CD4-positive, alpha-beta memory T cell (primary cell): ENCODE measurements around the gene TMEM98. TPM values are rescaled to one million over a fixed set of nuclear protein-coding genes. Genes with fewer than 3 reads are reported as not detected.

Source experiments
- CTCF ChIA-PET: fragments of 350-600 bp; sonication (Branson Sonifier 250); formaldehyde crosslinking; loops from one replicate; lab custom pipeline; 2021; ENCODE audit warnings: inconsistent platforms; ENCODE audit not compliant: partially characterized antibody; lab: Charles Lee
- POLR2A ChIA-PET: fragments of 350-600 bp; sonication (Branson Sonifier 250); formaldehyde crosslinking; loops from one replicate; lab custom pipeline; 2021; ENCODE audit not compliant: partially characterized antibody; lab: Charles Lee
- DNase-seq, 5 donors: peaks; one replicate each; pipeline versions ENCODE4 v3.0.0 to v3.0.0-alpha.2; 2020 to 2022; ENCODE audit warnings: mixed read lengths in 1 of 5
- H3K27ac ChIP-seq: one replicate; pipeline ENCODE4 v1.7.0; 2013; ENCODE audit warnings: low read depth, low read length
- H3K27me3 ChIP-seq: 2 replicates; pipeline ENCODE4 v1.7.0; 2013; ENCODE audit warnings: mild to moderate bottlenecking, low read length, moderate library complexity; ENCODE audit not compliant: insufficient read depth
- H3K36me3 ChIP-seq: 2 replicates; pipeline ENCODE4 v1.7.0; 2013; ENCODE audit warnings: mild to moderate bottlenecking, low read length, moderate library complexity; ENCODE audit not compliant: insufficient read depth
- H3K4me1 ChIP-seq: 2 replicates; pipeline ENCODE4 v1.7.0; 2013; ENCODE audit warnings: mild to moderate bottlenecking, low read length, moderate library complexity; ENCODE audit not compliant: insufficient read depth
- H3K4me3 ChIP-seq, 2 donors: one replicate each; pipeline ENCODE4 v1.7.0; 2013; ENCODE audit warnings: low read length in 2 of 2, mild to moderate bottlenecking in 1 of 2
- H3K9me3 ChIP-seq, 2 donors: one replicate each; pipeline ENCODE4 v1.7.0; 2013; ENCODE audit warnings: low read length in 2 of 2, control low read depth in 1 of 2; ENCODE audit not compliant: control insufficient read depth in 1 of 2
- H3K27ac Mint-ChIP-seq, 7 donors: one replicate each; pipeline ENCODE4 v1.8.0; 2020 to 2021; ENCODE audit warnings: mixed read lengths in 7 of 7, mild to moderate bottlenecking in 6 of 7, inconsistent platforms in 3 of 7, moderate library complexity in 3 of 7
- H3K27me3 Mint-ChIP-seq, 2 donors: one replicate each; pipeline ENCODE4 v1.8.0; 2020 to 2021; ENCODE audit warnings: mixed read lengths in 2 of 2
- H3K36me3 Mint-ChIP-seq, 2 donors: one replicate each; pipeline ENCODE4 v1.8.0; 2020 to 2021; ENCODE audit warnings: mixed read lengths in 2 of 2, inconsistent platforms in 1 of 2, mild to moderate bottlenecking in 1 of 2
- H3K4me1 Mint-ChIP-seq, 4 donors: one replicate each; pipeline ENCODE4 v1.8.0; 2020 to 2021; ENCODE audit warnings: mixed read lengths in 4 of 4, mild to moderate bottlenecking in 1 of 4
- H3K4me3 Mint-ChIP-seq, 8 donors: one replicate each; pipeline ENCODE4 v1.8.0; 2020 to 2021; ENCODE audit warnings: mixed read lengths in 8 of 8, mild to moderate bottlenecking in 7 of 8, moderate library complexity in 6 of 8, inconsistent platforms in 3 of 8
- H3K9me3 Mint-ChIP-seq, 8 donors: one replicate each; pipeline ENCODE4 v1.8.0; 2020 to 2021; ENCODE audit warnings: mixed read lengths in 8 of 8, mild to moderate bottlenecking in 5 of 8, inconsistent platforms in 3 of 8, moderate library complexity in 1 of 8
- intact Hi-C: fragments of 100-400 bp; cut with micrococcal nuclease; formaldehyde crosslinking; loops from one replicate; pipeline ENCODE4 v1.15.1; 2023
- polyA plus RNA-seq, 2 donors: library from polyadenylated mRNA; unstranded; fragments of 300-500 nt; fragmentation: Illumina TruSeq; gene quantifications; one replicate each; pipeline ENCODE4 v1.2.3, GENCODE V29; 2021
- total RNA-seq, 2 experiments: library from RNA; stranded (reverse); gene quantifications; one replicate each; pipeline ENCODE4 v1.2.3, GENCODE V29; 2021

The TMEM98 gene
- total and polyA plus RNA-seq, 4 experiments from 2014 or later: not detected

DNA sequence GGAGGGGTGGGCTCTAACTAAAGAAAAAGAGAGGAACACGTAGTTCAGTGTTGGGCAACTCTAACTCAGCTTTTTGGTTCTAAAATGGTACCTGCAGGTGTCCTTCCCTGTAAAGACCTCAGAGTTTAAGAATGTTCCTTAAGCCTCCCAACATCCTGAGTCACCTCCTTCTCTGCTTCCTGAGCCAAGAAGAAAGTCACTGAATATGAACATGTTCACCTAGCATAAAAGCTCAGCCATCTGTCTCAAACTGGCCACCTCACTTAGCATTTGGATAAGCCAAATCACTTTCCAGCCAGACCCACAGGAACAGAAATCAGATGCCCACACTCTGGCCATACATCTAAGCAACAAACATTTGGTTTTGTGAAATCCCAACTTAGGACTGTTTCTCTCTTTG is 3.7 kb downstream of the TMEM98 start:
- H3K4me1 ChIP-seq: no peaks in the 10 kb centered on the region
- Mint-ChIP-seq H3K4me1 (peaks cover 0 to 7% (median under 1%) of the 10 kb centered on the region in 4 donors), H3K4me3 (no peak overlapping the region), H3K36me3 (no peaks in the 10 kb centered on the region), H3K27me3 (peaks cover 33 to 37% of the 10 kb centered on the region in 2 donors), H3K27ac (no peak overlapping the region), H3K9me3 (no peaks in the 10 kb centered on the region)
- H3K4me3 ChIP-seq: no peak overlapping the region
- ChIA-PET CTCF (interaction anchor here (0.7 to 0.9 kb wide), 3 partner anchors 11 to 149 kb away, joined by 3 to 4 read pairs (median 4); no protein-coding TSS in a partner anchor), POLR2A (no interaction called here)
- no peaks in the 10 kb centered on the region for H3K36me3 ChIP-seq
- H3K27me3 ChIP-seq: peaks cover 7% of the 10 kb centered on the region
- intact Hi-C loops: no loop called here
- no peak for DNase-seq
- H3K9me3 ChIP-seq: no peaks in the 10 kb centered on the region
- H3K27ac ChIP-seq: no peak overlapping the region

DNA sequence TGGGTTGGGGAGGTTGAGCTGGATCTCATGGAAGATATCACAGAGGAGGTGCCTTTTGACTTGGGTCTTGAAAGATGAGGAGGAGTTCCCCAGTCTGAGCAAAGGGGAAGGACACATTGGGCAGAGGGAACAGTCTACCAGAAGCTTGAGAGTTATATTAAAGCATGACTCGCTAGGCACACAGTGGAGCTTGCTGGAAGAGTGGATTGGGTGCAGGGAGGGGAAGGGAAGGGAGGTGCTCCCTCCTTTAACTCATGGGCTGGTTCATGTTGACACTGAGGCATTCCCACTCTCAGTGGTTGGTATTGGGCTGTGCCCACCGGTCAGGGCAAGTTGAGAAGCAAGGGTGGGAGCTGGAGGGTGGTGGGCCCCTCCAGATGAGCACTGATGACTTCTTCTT is 5.9 kb downstream of the TMEM98 start:
- Mint-ChIP-seq H3K27ac (no peak overlapping the region), H3K9me3 (no peaks in the 10 kb centered on the region), H3K36me3 (no peaks in the 10 kb centered on the region), H3K27me3 (peaks cover 31 to 44% of the 10 kb centered on the region in 2 donors), H3K4me1 (peaks cover 0 to 8% (median 5%) of the 10 kb centered on the region in 4 donors), H3K4me3 (no peak overlapping the region)
- DNase-seq: no peak
- H3K27ac ChIP-seq: no peak overlapping the region
- H3K36me3 ChIP-seq: no peaks in the 10 kb centered on the region
- CTCF ChIA-PET: interaction anchor here (1.5 kb wide), 1 partner anchor 151 kb away, joined by 4 read pairs; no protein-coding TSS in a partner anchor
- POLR2A ChIA-PET: no interaction called here
- H3K9me3 ChIP-seq: no peaks in the 10 kb centered on the region
- intact Hi-C loops: no loop called here
- no peaks in the 10 kb centered on the region for H3K27me3 ChIP-seq
- no peak overlapping the region for H3K4me3 ChIP-seq
- peaks cover 4% of the 10 kb centered on the region for H3K4me1 ChIP-seq

DNA sequence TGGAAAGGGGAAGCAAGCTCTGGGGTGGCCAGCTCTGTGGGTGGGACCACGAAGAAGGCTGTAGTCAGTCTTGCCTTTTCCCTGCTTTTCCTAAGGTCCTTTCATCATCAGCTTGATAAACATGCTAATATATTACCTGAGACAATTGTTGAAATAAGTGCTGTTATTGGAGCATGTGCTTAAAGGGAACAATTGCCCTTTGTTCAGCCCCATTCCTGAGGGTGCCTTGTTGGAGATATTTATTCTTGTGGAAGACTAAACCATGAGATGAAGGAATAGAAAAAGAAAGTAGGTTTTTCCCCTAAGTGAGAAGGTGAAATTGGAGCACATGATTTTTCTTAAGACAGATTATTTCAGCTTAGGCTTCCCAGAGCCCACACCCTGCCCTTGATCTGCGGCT is 7.8 kb downstream of the TMEM98 start:
- Mint-ChIP-seq H3K9me3 (no peaks in the 10 kb centered on the region), H3K36me3 (no peaks in the 10 kb centered on the region), H3K27me3 (peaks cover 21 to 33% of the 10 kb centered on the region in 2 donors), H3K27ac (no peak overlapping the region), H3K4me3 (no peak overlapping the region), H3K4me1 (peaks cover 0 to 6% (median 4%) of the 10 kb centered on the region in 4 donors)
- intact Hi-C loops: loop anchor here (5.0 kb wide), 1 partner anchor 683 kb away; no protein-coding TSS in a partner anchor
- peaks cover 4% of the 10 kb centered on the region for H3K4me1 ChIP-seq
- H3K36me3 ChIP-seq: no peaks in the 10 kb centered on the region
- no peak for DNase-seq
- H3K9me3 ChIP-seq: no peaks in the 10 kb centered on the region
- no peak overlapping the region for H3K27ac ChIP-seq
- ChIA-PET CTCF (interaction anchor here (0.6 to 9.2 kb wide), 12 partner anchors 12 to 277 kb away, joined by 3 to 116 read pairs (median 4); partner anchors contain the start of gene MYO1D), POLR2A (no interaction called here)
- H3K4me3 ChIP-seq: no peak overlapping the region
- no peaks in the 10 kb centered on the region for H3K27me3 ChIP-seq

DNA sequence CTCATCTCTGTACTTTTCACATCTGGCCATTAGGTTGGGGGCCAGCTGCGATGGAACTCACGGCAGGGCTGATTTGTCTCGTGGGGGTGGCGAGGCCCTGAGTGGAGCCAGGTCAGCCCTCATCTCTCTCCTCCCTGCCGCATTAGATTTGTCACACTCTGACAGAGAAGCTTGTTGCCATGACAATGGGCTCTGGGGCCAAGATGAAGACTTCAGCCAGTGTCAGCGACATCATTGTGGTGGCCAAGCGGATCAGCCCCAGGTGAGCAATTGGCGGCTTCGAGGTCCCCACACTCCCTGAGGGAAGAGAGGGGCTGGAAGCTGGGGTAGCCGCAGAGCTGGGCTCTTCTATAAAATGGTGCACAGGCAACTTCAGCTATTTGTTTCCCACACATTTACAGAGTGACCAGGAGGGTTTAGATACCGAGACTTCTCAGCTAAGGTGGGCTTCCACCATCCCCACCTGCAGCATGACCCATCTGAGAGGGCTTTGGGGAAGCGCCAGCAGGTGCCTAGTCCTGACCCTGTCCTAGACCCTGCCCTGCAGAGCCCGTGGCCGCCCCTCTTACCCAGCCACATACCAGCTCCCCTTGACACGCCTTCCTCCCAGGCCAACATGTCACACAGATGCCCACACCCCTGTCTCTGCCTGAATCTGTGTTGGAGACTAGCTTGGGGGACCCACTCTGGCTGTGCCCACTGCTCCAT is 8.4 kb downstream of the TMEM98 start:
- no peak for DNase-seq
- no peaks in the 10 kb centered on the region for H3K36me3 Mint-ChIP-seq
- CTCF ChIA-PET: interaction anchor here (0.6 to 9.2 kb wide), 14 partner anchors 11 to 278 kb away, joined by 3 to 116 read pairs (median 5); partner anchors contain the start of gene MYO1D
- Histone ChIP-seq H3K4me3 (no peak overlapping the region), H3K27me3 (no peaks in the 10 kb centered on the region), H3K9me3 (no peaks in the 10 kb centered on the region), H3K4me1 (peaks cover 4% of the 10 kb centered on the region), H3K27ac (no peak overlapping the region), H3K36me3 (no peaks in the 10 kb centered on the region)
- peak overlapping the region in 2 of 7 donors; percentile 17 to 19 for H3K27ac Mint-ChIP-seq
- H3K9me3 Mint-ChIP-seq: peaks cover 0 to 1% (median 0%) of the 10 kb centered on the region in 8 donors
- intact Hi-C loops: loop anchor here (5.0 kb wide), 1 partner anchor 684 kb away; no protein-coding TSS in a partner anchor
- H3K4me3 Mint-ChIP-seq: no peak overlapping the region
- H3K4me1 Mint-ChIP-seq: peaks cover 0 to 6% (median 4%) of the 10 kb centered on the region in 4 donors
- POLR2A ChIA-PET: no interaction called here
- peaks cover 19 to 33% of the 10 kb centered on the region in 2 donors for H3K27me3 Mint-ChIP-seq

DNA sequence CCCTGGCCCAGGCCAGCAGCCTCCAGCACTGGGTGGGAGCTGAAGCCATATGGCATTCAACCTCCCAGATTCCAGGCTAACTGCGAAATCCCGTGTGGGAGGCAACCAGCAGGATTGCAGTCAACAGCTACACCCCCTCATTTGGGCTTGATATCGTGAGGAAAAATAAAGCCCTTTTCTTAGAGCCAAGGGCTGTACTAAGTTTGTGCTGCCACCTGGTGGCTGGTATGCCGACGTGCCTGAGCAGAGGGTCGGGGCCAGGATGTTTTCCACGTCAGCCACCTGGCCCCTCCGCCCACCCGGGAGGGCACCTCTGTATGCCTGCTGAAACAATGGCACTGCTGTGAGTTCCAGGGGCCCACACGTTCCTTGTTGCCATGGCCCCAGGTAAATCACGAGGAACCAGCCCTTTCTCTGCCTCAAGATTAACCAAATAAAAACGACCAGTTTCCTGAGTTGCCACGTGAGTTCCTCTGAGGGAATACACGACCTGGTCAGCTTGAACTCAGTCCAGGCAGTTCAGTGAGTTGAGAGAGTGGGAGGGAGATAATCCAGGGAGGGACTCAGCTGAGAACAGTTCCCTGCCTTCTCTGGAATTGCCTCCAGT is 9.0 kb downstream of the TMEM98 start:
- Histone ChIP-seq H3K9me3 (no peaks in the 10 kb centered on the region), H3K27ac (no peak overlapping the region), H3K36me3 (no peaks in the 10 kb centered on the region), H3K27me3 (no peaks in the 10 kb centered on the region), H3K4me3 (no peak overlapping the region), H3K4me1 (peaks cover 4% of the 10 kb centered on the region)
- Mint-ChIP-seq H3K36me3 (no peaks in the 10 kb centered on the region), H3K27ac (peak overlapping the region in 1 of 7 donors; percentile 62), H3K9me3 (peaks cover 0 to 3% (median 0%) of the 10 kb centered on the region in 8 donors), H3K27me3 (peaks cover 14 to 28% of the 10 kb centered on the region in 2 donors), H3K4me1 (peaks cover 0 to 6% (median 4%) of the 10 kb centered on the region in 4 donors), H3K4me3 (peak overlapping the region in 3 of 8 donors; percentile 30 to 67 (median 65))
- DNase-seq: peak; percentile 38 to 53 (median 49)
- CTCF ChIA-PET: interaction anchor here (0.8 to 9.2 kb wide), 13 partner anchors 8 to 279 kb away, joined by 3 to 116 read pairs (median 6); partner anchors contain the start of gene MYO1D
- POLR2A ChIA-PET: no interaction called here
- intact Hi-C loops: loop anchor here (1.0 to 5.0 kb wide), 2 partner anchors 154 to 685 kb away; no protein-coding TSS in a partner anchor

DNA sequence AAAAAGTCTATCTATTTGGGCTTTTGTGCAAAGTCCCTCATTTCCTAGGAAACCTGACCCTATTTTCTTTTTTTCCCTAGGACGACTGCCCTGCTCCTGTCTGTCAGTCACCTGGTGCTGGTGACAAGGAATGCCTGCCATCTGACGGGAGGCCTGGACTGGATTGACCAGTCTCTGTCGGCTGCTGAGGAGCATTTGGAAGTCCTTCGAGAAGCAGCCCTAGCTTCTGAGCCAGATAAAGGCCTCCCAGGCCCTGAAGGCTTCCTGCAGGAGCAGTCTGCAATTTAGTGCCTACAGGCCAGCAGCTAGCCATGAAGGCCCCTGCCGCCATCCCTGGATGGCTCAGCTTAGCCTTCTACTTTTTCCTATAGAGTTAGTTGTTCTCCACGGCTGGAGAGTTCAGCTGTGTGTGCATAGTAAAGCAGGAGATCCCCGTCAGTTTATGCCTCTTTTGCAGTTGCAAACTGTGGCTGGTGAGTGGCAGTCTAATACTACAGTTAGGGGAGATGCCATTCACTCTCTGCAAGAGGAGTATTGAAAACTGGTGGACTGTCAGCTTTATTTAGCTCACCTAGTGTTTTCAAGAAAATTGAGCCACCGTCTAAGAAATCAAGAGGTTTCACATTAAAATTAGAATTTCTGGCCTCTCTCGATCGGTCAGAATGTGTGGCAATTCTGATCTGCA is 12.9 kb downstream of the TMEM98 start:
- H3K4me3 Mint-ChIP-seq: no peak overlapping the region
- ChIA-PET POLR2A (no interaction called here), CTCF (interaction anchor here (1.2 to 9.2 kb wide), 5 partner anchors 10 to 160 kb away, joined by 3 to 116 read pairs (median 6); no protein-coding TSS in a partner anchor)
- Histone ChIP-seq H3K27ac (no peak overlapping the region), H3K27me3 (no peaks in the 10 kb centered on the region), H3K36me3 (no peaks in the 10 kb centered on the region), H3K4me3 (no peak overlapping the region), H3K9me3 (no peaks in the 10 kb centered on the region), H3K4me1 (peaks cover 4% of the 10 kb centered on the region)
- peaks cover 0 to 3% (median 0%) of the 10 kb centered on the region in 8 donors for H3K9me3 Mint-ChIP-seq
- no peak for DNase-seq
- no peak overlapping the region for H3K27ac Mint-ChIP-seq
- H3K4me1 Mint-ChIP-seq: peaks cover 0 to 6% (median 4%) of the 10 kb centered on the region in 4 donors
- H3K27me3 Mint-ChIP-seq: peaks cover 6 to 15% of the 10 kb centered on the region in 2 donors
- intact Hi-C loops: no loop called here
- no peaks in the 10 kb centered on the region for H3K36me3 Mint-ChIP-seq
